Body of pancreas (tissue), 4 donors: ENCODE results near the gene MAFF. TPM values are rescaled to one million over a fixed set of nuclear protein-coding genes. Genes with fewer than 3 reads are reported as not detected.
"Not testable (repeated sequence)": the region's sequence is repeated elsewhere in the genome, so short reads cannot be mapped to it uniquely, and the experiment has no call there.

ENCODE experiments used
- ATAC-seq: fragments of 150-250 bp; one replicate; pipeline ENCODE4 v1.9.1; 2016
- DNase-seq, 4 donors: peaks; one replicate each; pipeline ENCODE4 v3.0.0-alpha.2; 2019
- H3K27ac ChIP-seq, 4 donors: fragments of 200-600 bp; sonication (generic); 1 replicate in 3 of 4; 2 replicates in 1 of 4; pipeline versions ENCODE4 v1.5.1 to v1.6.1; 2016 to 2019; ENCODE audit warnings: mild to moderate bottlenecking in 1 of 4, mixed read lengths in 1 of 4, moderate library complexity in 1 of 4
- H3K27me3 ChIP-seq, 2 donors: fragments of 200-600 bp; sonication (generic); one replicate each; pipeline ENCODE4 v1.6.0; 2016; ENCODE audit warnings: mild to moderate bottlenecking in 1 of 2
- H3K36me3 ChIP-seq, 2 donors: fragments of 200-600 bp; sonication (generic); replicated peaks in 1 of 2; 2 replicates each; pipeline ENCODE4 v1.5.1; 2016; ENCODE audit warnings: low read depth in 2 of 2; ENCODE audit not compliant: insufficient read depth in 1 of 2
- H3K4me1 ChIP-seq: fragments of 200-600 bp; sonication (generic); one replicate; pipeline ENCODE4 v1.6.0; 2016
- H3K4me3 ChIP-seq, 2 donors: fragments of 200-600 bp; sonication (generic); 1 replicate in 1 of 2; 2 replicates in 1 of 2; pipeline ENCODE4 v1.5.1; 2016 to 2019
- H3K9me3 ChIP-seq, 3 donors: fragments of 200-600 bp; sonication (generic); 1 replicate in 2 of 3; 2 replicates in 1 of 3; pipeline ENCODE4 v1.5.1; 2016
- POLR2A ChIP-seq, 3 donors: fragments of 450-650 bp; IDR thresholded peaks; one replicate each; pipeline ENCODE4 v1.6.1; 2016; ENCODE audit warnings: antibody characterized with exemption in 3 of 3, mild to moderate bottlenecking in 2 of 3
- WGBS, 2 donors: methylation state at CpG; one replicate each; pipeline ENCODE4 v1.1.5; 2017; 5-methylcytosine and 5-hydroxymethylcytosine counted together
- intact Hi-C: fragments of 100-400 bp; cut with DNase I; formaldehyde crosslinking; loops from one replicate; pipeline ENCODE4 v1.15.1; 2023
- total RNA-seq, 2 donors: library from RNA; depleted of rRNA; stranded (reverse); fragments of >200 nt; gene quantifications; one replicate each; pipeline ENCODE4 v1.1.0, GENCODE V29; 2016
- TF ChIP-seq, protein P1 (sequence below), 7 experiments: fragments of 450-650 bp in 4 of 7; fragments of 200-600 bp in 3 of 7; sonication (generic) in 3 of 7; IDR thresholded peaks; one replicate each; pipeline ENCODE4 v1.5.1; 2016 to 2019; ENCODE audit warnings: antibody characterized with exemption in 7 of 7

Gene MAFF
- total RNA-seq, 2 donors from 2014 or later = 16.9 to 35.6 TPM

DNA sequence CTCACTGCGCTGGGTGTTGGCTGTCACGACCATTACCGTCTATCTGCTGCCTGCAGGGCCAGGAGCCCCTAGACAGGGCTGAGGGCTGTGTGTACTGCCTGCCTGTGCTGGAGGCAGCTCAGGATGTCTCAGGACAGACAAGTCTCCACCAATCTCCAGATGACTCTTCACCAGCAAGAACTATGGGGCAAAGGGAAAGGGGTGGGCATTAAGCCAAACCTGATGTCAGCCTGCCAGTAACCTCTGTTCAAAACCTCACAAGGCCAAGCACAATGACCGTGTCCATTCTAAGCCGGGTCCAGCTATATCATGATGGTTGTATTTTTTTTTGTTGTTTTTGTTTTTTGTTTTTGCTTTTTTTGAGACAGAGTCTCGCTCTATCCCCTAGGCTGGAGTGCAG is 31.6 kb downstream of the MAFF start:
- Histone ChIP-seq H3K27ac (no peak overlapping the region), H3K9me3 (no peaks in the 10 kb centered on the region), H3K27me3 (no peaks in the 10 kb centered on the region), H3K36me3 (peaks cover 0 to 5% of the 10 kb centered on the region in 2 donors), H3K4me3 (no peak overlapping the region), H3K4me1 (peaks cover 15% of the 10 kb centered on the region)
- ATAC-seq (no peak), DNase-seq (no peak)
- intact Hi-C loops = no loop called here
- WGBS, 2 donors = 80 to 88% methylated on average over 4 to 6 of the region's 6 CpGs
- TF ChIP-seq, protein P1, sequence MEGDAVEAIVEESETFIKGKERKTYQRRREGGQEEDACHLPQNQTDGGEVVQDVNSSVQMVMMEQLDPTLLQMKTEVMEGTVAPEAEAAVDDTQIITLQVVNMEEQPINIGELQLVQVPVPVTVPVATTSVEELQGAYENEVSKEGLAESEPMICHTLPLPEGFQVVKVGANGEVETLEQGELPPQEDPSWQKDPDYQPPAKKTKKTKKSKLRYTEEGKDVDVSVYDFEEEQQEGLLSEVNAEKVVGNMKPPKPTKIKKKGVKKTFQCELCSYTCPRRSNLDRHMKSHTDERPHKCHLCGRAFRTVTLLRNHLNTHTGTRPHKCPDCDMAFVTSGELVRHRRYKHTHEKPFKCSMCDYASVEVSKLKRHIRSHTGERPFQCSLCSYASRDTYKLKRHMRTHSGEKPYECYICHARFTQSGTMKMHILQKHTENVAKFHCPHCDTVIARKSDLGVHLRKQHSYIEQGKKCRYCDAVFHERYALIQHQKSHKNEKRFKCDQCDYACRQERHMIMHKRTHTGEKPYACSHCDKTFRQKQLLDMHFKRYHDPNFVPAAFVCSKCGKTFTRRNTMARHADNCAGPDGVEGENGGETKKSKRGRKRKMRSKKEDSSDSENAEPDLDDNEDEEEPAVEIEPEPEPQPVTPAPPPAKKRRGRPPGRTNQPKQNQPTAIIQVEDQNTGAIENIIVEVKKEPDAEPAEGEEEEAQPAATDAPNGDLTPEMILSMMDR (IDR thresholded peaks at IDR 0.05) = no peak

DNA sequence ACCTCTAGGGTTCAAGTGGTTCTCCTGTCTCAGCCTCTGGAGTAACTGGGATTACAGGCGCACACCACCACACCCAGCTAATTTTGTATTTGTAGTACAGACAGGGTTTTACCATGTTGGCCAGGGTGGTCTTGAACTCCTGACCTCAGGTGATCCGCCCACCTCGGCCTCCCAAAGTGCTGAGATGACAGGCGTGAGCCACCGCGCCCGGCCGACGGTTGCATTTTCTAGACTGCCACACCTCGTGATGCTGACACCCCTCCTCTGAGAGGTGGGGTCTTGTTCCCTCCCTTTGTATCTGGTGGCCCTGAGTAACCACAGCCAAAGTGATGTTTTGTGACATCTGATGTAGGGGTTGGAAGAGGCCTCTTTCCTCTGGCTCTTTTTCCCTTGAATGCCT is 32.1 kb downstream of the MAFF start:
- 95 to 100% methylated on average over 1 to 10 of the region's 10 CpGs for WGBS, 2 donors

DNA sequence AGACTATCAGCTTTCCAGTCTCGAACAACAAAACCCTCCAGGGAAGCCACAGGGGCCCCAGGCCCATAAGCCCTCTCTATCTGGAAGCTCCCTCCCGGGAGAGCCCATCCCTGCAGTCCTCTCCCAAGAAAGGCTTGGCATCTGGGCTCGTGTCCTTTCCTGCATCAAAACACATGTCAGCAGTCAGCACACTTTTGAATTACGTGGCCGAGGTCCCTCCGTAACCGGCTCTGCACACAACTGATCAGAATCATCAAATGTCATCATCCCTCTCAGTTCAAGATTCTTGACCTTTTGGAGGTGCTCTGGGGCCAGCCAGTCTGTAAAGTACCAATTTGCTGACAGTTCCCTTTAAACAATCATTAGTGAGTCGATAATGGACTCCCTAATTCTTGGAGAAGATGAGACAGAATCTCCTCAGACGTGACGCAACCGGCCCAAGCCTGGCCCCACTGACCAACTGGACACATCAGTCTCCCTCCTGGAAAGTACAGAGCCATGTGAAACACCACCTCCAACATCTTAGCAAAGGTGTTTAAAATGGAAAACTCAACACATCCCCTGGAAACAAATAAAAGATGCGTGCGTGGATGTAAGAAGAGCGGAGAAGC is 33.6 kb downstream of the MAFF start:
- H3K27ac ChIP-seq = no peak overlapping the region
- no peak overlapping the region for H3K4me3 ChIP-seq
- intact Hi-C loops = no loop called here
- 90% methylated on average over 14 of the region's 14 CpGs for WGBS, 2 donors
- H3K36me3 ChIP-seq = peaks cover 0 to 5% of the 10 kb centered on the region in 2 donors
- peaks cover 20% of the 10 kb centered on the region for H3K4me1 ChIP-seq
- no peak for TF ChIP-seq POLR2A (IDR thresholded peaks at IDR 0.05)
- TF ChIP-seq, protein P1 (IDR thresholded peaks at IDR 0.05) = no peak
- no peak for ATAC-seq
- H3K9me3 ChIP-seq = no peaks in the 10 kb centered on the region
- no peak for DNase-seq
- no peaks in the 10 kb centered on the region for H3K27me3 ChIP-seq

More for the DNA sequence above, 32.1 kb downstream of the MAFF start:
- DNase-seq, H3K27ac ChIP-seq, H3K4me3 ChIP-seq, ATAC-seq, intact Hi-C loops, H3K9me3 ChIP-seq, H3K27me3 ChIP-seq, H3K36me3 ChIP-seq: not testable (repeated sequence)
- peaks cover 15% of the 10 kb centered on the region for H3K4me1 ChIP-seq

DNA sequence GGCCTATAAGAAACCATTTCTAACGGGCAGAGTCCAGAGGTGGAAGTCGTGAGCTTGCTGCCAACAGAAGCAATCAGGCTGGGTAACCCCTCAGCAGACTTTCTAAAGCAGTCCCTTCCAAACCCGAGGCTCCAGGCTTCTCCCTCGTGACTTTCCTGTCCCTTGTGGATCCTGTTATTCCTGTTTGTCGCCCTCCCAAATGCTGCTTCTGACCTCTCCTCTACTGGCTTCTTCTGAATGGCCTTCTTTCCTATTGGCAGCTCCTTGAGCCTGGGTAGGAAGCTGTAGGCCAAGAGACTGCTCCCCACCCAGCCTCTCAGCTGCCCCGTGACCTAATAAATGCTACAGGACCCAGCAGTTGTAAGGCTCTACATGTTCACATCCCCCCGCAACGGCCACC is 35.0 kb downstream of the MAFF start:
- no peak overlapping the region for H3K27ac ChIP-seq

DNA sequence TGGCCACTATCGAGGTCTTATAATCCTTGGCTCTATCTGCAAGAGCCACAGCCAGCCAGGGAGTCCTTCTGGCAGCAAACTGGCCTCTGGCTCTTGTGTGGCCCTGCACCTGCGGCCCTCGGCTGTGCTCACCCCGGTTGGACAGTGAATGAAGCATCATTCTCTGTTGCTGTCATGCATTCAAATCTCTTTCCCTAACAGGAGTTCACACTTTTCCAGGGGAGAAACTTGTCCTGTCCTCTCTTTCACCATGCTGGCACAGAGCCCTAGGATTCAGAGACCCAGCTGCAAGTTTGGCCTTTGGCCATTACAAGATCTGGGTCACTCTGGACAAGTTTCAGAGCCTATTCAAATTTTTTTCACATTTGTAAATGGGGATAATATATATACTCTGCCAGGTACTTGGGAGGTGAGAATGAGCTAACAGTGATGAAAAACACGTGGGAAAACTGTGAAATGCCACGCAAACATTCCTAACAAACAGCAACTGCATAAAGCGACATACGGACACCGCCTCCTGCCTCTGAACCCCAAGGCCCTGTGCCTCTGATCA is 36.8 kb downstream of the MAFF start:
- peak; percentile 30 for ATAC-seq
- TF ChIP-seq, protein P1 (IDR thresholded peaks at IDR 0.05) = no peak
- no peak for TF ChIP-seq POLR2A (IDR thresholded peaks at IDR 0.05)
- Histone ChIP-seq H3K27me3 (no peaks in the 10 kb centered on the region), H3K27ac (peak overlapping the region; percentile 47 to 74 (median 60)), H3K4me3 (no peak overlapping the region), H3K36me3 (peaks cover 0 to 3% of the 10 kb centered on the region in 2 donors), H3K9me3 (no peaks in the 10 kb centered on the region), H3K4me1 (peaks cover 20% of the 10 kb centered on the region)
- peak; percentile 52 to 86 (median 78) for DNase-seq
- intact Hi-C loops = no loop called here
- 38 to 41% methylated on average over 9 of the region's 9 CpGs for WGBS, 2 donors

More for the DNA sequence above, 35.0 kb downstream of the MAFF start:
- peaks cover 20% of the 10 kb centered on the region for H3K4me1 ChIP-seq
- ATAC-seq (no peak), DNase-seq (no peak)
- TF ChIP-seq, protein P1 (IDR thresholded peaks at IDR 0.05) = no peak
- TF ChIP-seq POLR2A (IDR thresholded peaks at IDR 0.05) = no peak
- no peak overlapping the region for H3K4me3 ChIP-seq
- no peaks in the 10 kb centered on the region for H3K9me3 ChIP-seq
- WGBS, 2 donors = 74 to 78% methylated on average over 8 of the region's 8 CpGs
- H3K27me3 ChIP-seq = no peaks in the 10 kb centered on the region
- intact Hi-C loops = no loop called here
- H3K36me3 ChIP-seq = peaks cover 0 to 3% of the 10 kb centered on the region in 2 donors
